Stimulated activated CD4-positive, alpha-beta T cell treated with anti-CD3 and anti-CD28 coated beads, TNF-alpha, amount 100 ng/mL, for 4 hours (primary cell): Measurements from ENCODE around the gene UACA.
"Not testable (repeated sequence)": the region's sequence is repeated elsewhere in the genome, so short reads cannot be mapped to it uniquely, and the experiment has no call there.

Source experiments
- DNase-seq, 3 experiments: peaks; one replicate each; pipeline ENCODE4 v3.0.0-alpha.2; 2020; ENCODE audit warnings: low read depth in 3 of 3

The UACA gene

GRCh38 chr15:70752193-70752635 lies 11.1 kb downstream of the UACA start:
- DNase-seq = no peak

- DNase-seq = no peak
Observed at GRCh38 chr15:70750203-70750869, 13.0 kb downstream of the UACA start.

- DNase-seq = no peak
Observed at GRCh38 chr15:70748281-70748747, 15.0 kb downstream of the UACA start.

- DNase-seq = not testable (repeated sequence)
Observed at GRCh38 chr15:70746598-70746997, 16.8 kb downstream of the UACA start.

- DNase-seq = no peak
Observed at GRCh38 chr15:70742928-70743327, 20.4 kb downstream of the UACA start.

GRCh38 chr15:70741677-70742293 lies 21.6 kb downstream of the UACA start:
- no peak for DNase-seq

- no peak for DNase-seq
Observed at GRCh38 chr15:70741107-70741531, 22.2 kb downstream of the UACA start.

- DNase-seq = not testable (repeated sequence)
Observed at GRCh38 chr15:70735040-70735439, 28.3 kb downstream of the UACA start.

GRCh38 chr15:70729164-70729563 lies 34.2 kb downstream of the UACA start:
- no peak for DNase-seq

- DNase-seq = no peak
Observed at GRCh38 chr15:70726753-70727152, 36.6 kb downstream of the UACA start.

GRCh38 chr15:70723927-70724326 lies 39.4 kb downstream of the UACA start:
- no peak for DNase-seq

GRCh38 chr15:70723122-70723422 lies 40.3 kb downstream of the UACA start:
- no peak for DNase-seq

GRCh38 chr15:70722266-70723121 lies 40.9 kb downstream of the UACA start:
- no peak for DNase-seq

GRCh38 chr15:70720228-70721016 lies 42.9 kb downstream of the UACA start:
- no peak for DNase-seq

- no peak for DNase-seq
Observed at GRCh38 chr15:70717237-70717793, 46.0 kb downstream of the UACA start.

GRCh38 chr15:70715840-70716485 lies 47.4 kb downstream of the UACA start:
- no peak for DNase-seq

- DNase-seq = no peak
Observed at GRCh38 chr15:70714565-70714964, 48.8 kb downstream of the UACA start.

- no peak for DNase-seq
Observed at GRCh38 chr15:70714015-70714414, 49.3 kb downstream of the UACA start.

GRCh38 chr15:70712271-70712670 lies 51.1 kb downstream of the UACA start:
- DNase-seq = no peak

GRCh38 chr15:70710714-70711113 lies 52.6 kb downstream of the UACA start:
- no peak for DNase-seq

- no peak for DNase-seq
Observed at GRCh38 chr15:70708839-70709238, 54.5 kb downstream of the UACA start.
